Mesothelial cell of epicardium (in vitro differentiated cells): ENCODE measurements around the gene PTPRN2. TPM values are rescaled to one million over a fixed set of nuclear protein-coding genes. Genes with fewer than 3 reads are reported as not detected.

Experiments used
- DNase-seq, 2 experiments: peaks; one replicate each; pipeline ENCODE4 v3.0.0; 2021; ENCODE audit warnings: low spot score in 2 of 2; ENCODE audit not compliant: unreplicated experiment in 2 of 2
- H3K27ac Mint-ChIP-seq: 2 replicates; pipeline ENCODE4 v1.8.0; 2021; ENCODE audit warnings: mixed read lengths
- H3K27me3 Mint-ChIP-seq: 2 replicates; pipeline ENCODE4 v1.8.0; 2021; ENCODE audit warnings: low read depth, mixed read lengths
- H3K36me3 Mint-ChIP-seq: 2 replicates; pipeline ENCODE4 v1.8.0; 2021; ENCODE audit warnings: mixed read lengths
- H3K4me1 Mint-ChIP-seq: 2 replicates; pipeline ENCODE4 v1.8.0; 2021; ENCODE audit warnings: mixed read lengths
- H3K4me3 Mint-ChIP-seq: 2 replicates; pipeline ENCODE4 v1.8.0; 2021; ENCODE audit warnings: mild to moderate bottlenecking, moderate library complexity, mixed read lengths
- H3K9me3 Mint-ChIP-seq: 2 replicates; pipeline ENCODE4 v1.8.0; 2021; ENCODE audit warnings: mixed read lengths
- total RNA-seq: library from RNA; stranded (reverse); gene quantifications from 3 replicates; pipeline ENCODE4 v1.2.1, GENCODE V29; 2021
- TF ChIP-seq, protein P1 (sequence below): fragments of 200-600 bp; sonication (generic); IDR thresholded peaks from one replicate; pipeline ENCODE4 v1.5.0; 2021; ENCODE audit warnings: antibody characterized with exemption; ENCODE audit not compliant: unreplicated experiment

The PTPRN2 gene
- total RNA-seq, 1 donor from 2014 or later = 2.2 TPM

- Mint-ChIP-seq H3K27ac (no peak overlapping the region), H3K27me3 (peaks cover 39% of the 10 kb centered on the region), H3K36me3 (no peaks in the 10 kb centered on the region), H3K4me1 (no peaks in the 10 kb centered on the region), H3K4me3 (no peak overlapping the region), H3K9me3 (no peaks in the 10 kb centered on the region)
- TF ChIP-seq, protein P1, sequence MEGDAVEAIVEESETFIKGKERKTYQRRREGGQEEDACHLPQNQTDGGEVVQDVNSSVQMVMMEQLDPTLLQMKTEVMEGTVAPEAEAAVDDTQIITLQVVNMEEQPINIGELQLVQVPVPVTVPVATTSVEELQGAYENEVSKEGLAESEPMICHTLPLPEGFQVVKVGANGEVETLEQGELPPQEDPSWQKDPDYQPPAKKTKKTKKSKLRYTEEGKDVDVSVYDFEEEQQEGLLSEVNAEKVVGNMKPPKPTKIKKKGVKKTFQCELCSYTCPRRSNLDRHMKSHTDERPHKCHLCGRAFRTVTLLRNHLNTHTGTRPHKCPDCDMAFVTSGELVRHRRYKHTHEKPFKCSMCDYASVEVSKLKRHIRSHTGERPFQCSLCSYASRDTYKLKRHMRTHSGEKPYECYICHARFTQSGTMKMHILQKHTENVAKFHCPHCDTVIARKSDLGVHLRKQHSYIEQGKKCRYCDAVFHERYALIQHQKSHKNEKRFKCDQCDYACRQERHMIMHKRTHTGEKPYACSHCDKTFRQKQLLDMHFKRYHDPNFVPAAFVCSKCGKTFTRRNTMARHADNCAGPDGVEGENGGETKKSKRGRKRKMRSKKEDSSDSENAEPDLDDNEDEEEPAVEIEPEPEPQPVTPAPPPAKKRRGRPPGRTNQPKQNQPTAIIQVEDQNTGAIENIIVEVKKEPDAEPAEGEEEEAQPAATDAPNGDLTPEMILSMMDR = no peak
- no peak for DNase-seq
Observed at GRCh38 chr7:158561659-158562058, 26.0 kb downstream of the PTPRN2 start.

DNA sequence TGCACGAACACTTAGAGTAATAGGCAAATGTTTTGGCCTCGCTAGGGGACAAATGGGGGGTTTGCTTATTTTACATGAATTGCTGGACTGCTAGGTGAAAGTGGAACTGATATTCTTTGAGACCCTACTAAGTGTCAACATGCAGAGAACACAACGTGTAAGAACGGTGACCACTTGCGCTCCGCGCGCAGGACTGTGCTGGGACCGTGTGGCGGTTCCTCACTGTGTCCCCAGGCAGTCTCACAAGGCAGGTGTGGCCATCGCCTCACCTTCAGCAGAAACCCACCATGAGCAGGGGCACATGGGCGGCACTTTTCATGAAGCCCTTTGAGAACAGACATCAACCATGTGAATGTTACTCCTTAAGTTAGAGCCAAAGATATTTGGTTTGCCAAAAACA is 27.2 kb downstream of the PTPRN2 start:
- no peaks in the 10 kb centered on the region for H3K4me1 Mint-ChIP-seq
- no peak overlapping the region for H3K4me3 Mint-ChIP-seq
- H3K9me3 Mint-ChIP-seq = peaks cover 5% of the 10 kb centered on the region
- no peak for DNase-seq
- TF ChIP-seq, protein P1 = no peak
- H3K27me3 Mint-ChIP-seq = peaks cover 32% of the 10 kb centered on the region
- H3K27ac Mint-ChIP-seq = no peak overlapping the region
- no peaks in the 10 kb centered on the region for H3K36me3 Mint-ChIP-seq

GRCh38 chr7:158559356-158559755 is 28.3 kb downstream of the PTPRN2 start:
- H3K4me1 Mint-ChIP-seq = no peaks in the 10 kb centered on the region
- TF ChIP-seq, protein P1 = no peak
- H3K9me3 Mint-ChIP-seq = peaks cover 5% of the 10 kb centered on the region
- peaks cover 22% of the 10 kb centered on the region for H3K27me3 Mint-ChIP-seq
- H3K27ac Mint-ChIP-seq = no peak overlapping the region
- H3K36me3 Mint-ChIP-seq = no peaks in the 10 kb centered on the region
- H3K4me3 Mint-ChIP-seq = no peak overlapping the region
- no peak for DNase-seq

GRCh38 chr7:158558816-158559215 is 28.8 kb downstream of the PTPRN2 start:
- TF ChIP-seq, protein P1 = no peak
- Mint-ChIP-seq H3K27ac (no peak overlapping the region), H3K36me3 (no peaks in the 10 kb centered on the region), H3K9me3 (peaks cover 5% of the 10 kb centered on the region), H3K4me1 (no peaks in the 10 kb centered on the region), H3K4me3 (no peak overlapping the region), H3K27me3 (peaks cover 19% of the 10 kb centered on the region)
- DNase-seq = no peak

DNA sequence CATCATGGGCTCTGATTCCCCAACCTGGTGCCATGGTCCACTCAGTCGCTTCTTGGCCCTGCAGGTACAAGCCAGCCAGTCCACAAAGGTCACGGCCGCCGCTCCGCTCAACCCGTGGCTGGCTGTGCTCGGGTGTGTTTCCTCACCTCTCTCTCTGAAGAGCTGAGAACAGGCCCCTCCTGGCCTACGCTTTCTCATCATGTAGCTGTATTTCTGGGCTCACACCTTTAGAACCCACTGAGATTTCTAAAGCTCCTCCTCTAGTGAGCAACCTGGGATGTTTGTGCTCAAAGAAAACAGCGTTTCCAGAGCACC is 30.2 kb downstream of the PTPRN2 start:
- Mint-ChIP-seq H3K36me3 (no peaks in the 10 kb centered on the region), H3K9me3 (peaks cover 5% of the 10 kb centered on the region), H3K27ac (no peak overlapping the region), H3K27me3 (peaks cover 12% of the 10 kb centered on the region), H3K4me3 (no peak overlapping the region), H3K4me1 (no peaks in the 10 kb centered on the region)
- DNase-seq = no peak
- TF ChIP-seq, protein P1 = no peak
